HT-29 (cell line): Measurements from ENCODE around the gene TMEM273. TPM values are rescaled to one million over a fixed set of nuclear protein-coding genes. Genes with fewer than 3 reads are reported as not detected.

ENCODE experiments used
- DNase-seq: peaks from one replicate; pipeline ENCODE4 v3.0.0-alpha.2; 2015; ENCODE audit warnings: low spot score
- total RNA-seq: library from RNA; depleted of rRNA; stranded (reverse); fragments of >200 nt; shearing (Covaris generic); gene quantifications from 2 replicates; pipeline ENCODE4 v1.2.3, GENCODE V29; 2014

The TMEM273 gene
- total RNA-seq, 1 experiment from 2014 or later = not detected

DNA sequence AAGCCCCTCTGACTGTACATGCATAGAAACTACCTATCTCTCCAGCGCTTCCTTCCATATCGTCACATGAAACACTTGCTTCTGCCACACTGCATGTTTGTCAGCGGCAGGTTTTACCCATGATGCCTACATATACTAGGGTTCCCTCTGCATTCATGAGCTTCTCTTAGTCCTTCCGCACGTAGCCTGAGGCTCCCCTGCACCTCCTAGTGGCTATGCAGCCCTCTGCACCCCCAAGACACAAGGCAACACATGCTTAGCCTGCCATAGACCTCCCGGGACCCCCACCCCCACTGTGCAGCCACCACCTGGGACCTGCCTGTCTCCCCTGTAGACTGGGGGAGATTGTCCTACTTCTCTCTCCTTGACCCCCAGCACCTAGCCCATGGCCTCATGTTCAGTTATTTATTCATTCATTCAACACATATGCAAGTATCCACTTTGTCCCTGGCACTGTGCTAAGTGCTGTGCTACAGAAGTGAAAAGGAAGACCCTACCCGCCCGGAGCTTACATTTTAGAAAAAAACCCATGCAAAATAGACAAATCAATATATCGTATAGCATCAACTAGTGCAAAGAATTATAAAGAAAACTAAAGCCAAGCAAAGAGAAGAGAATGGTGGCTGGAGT lies 23.5 kb downstream of the TMEM273 start:
- peak; percentile 68 for DNase-seq

DNA sequence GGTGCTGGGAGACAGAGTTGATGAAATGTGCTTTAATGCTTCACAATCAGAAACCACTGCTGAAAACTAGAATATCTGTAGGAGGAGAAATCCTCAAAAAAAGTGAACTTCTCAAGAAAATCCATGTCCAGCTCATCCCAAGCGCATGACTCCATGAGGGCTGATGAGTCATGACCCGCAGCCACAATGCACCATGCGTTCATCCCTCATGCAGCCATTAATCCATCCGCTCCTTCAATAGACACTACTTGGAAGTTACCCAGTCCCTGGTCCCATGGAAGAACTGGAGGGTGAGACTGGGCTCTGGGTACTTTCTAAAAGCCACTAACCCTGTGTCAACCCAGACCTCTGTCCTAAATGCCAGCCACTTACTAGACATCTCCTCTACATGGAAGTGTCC lies 24.4 kb downstream of the TMEM273 start:
- no peak for DNase-seq

DNA sequence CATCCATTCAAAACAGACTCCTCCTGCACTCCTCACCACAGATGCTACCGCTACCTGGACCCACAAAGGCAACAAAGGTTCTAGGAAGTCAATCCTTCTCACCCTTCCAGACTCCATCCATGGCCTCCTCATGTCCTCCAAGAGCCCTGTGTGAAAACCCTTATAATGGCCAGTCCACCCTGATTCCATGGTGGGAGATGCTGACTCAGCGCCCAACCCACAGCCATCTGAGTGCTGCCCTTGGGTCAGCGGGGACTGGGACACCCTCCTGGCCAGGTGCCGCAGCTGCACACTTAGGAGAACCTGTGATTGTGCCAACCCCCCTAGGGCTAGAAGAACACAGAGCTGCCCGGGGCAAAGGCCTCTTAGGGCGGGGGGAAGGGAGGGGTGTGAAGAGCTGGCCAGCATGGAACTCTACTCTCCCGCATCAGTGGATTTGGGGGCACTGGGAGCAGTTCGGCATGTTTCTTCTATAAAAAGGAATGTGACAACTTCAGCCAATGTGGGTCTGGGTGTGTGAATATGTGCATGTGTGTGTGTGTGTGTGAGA lies 25.4 kb downstream of the TMEM273 start:
- no peak for DNase-seq

DNA sequence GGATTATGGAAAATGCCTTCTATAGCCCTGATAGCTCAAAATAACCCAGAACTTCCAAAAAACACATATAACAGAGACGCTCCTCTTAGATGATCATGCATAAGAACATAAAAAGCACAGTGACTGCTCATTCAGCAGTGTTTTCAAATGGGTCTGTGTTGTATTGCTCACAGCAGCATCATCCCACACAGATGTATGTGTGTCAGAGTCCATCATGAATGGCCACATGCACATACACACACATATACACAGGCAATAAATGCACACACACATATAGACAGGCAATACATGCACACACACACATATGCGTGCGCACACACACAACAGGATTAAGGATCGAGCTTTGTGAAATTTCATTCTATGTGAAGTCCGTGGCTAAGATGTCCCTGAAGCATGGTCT lies 26.1 kb downstream of the TMEM273 start:
- DNase-seq = no peak

DNA sequence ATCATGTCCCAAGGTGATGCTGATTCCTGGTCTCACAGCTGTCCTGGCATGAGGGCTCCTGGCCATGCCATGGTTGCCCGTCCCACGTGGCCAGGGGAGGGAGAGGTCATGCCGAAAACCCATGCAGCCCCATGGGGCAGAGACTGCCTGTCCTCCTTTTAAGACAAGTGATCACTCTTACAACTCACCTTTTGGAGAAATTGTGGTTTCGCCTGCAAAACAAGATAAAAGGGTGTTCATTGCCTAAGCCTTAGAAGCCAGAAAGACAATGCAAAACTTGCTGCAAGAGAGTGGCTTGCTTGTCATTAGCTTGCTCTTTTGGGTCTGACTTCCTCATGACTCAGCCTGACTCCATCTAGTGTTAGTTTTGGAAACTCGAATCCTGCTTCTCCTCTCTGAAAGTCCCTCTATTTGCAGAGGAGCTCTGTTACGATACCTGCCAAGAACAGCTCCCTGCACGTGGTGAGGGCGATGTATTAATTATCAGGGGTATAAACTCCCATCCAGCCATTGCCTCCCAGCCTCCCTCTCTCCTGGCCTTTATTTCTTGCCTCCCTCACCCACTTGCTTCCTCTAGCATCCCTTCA lies 26.7 kb downstream of the TMEM273 start:
- peak; percentile 16 for DNase-seq

DNA sequence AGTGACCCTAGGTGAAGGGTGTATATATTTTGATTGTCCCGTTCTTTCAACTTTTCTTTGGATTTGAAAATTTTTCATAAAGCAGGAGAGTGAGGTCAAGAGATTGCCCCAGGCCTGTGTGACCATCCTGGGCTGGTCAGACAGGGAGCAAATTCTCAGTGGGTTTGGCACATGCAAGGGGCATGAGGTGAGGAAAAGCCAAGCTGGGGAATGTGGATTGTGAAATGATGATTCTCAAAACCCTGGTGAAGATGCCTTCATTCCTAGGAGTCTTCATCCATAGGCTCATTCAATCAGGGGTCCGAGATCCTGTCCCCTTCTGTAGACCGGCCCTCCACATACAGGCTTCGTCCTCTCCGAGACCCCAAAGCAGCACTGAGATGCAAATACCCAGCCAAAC lies 27.4 kb downstream of the TMEM273 start:
- DNase-seq = no peak

DNA sequence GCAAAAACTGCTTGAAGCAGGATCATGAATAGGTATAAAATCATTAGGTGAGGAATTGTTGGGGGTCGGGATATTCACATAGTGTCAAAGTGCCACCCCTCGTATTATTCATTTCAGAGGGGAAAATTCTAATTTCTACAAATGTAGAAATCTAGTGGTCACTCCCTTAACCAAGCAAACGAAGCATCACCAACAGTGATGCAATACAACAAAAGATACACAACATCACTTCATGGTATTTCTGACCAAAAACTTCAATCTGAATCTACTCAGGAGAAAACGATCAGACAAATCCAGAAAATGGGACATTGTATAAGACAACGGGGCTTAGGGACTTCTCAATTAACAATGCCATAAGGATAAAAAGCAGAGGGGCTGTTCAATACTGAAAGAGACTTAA lies 28.1 kb downstream of the TMEM273 start:
- no peak for DNase-seq

DNA sequence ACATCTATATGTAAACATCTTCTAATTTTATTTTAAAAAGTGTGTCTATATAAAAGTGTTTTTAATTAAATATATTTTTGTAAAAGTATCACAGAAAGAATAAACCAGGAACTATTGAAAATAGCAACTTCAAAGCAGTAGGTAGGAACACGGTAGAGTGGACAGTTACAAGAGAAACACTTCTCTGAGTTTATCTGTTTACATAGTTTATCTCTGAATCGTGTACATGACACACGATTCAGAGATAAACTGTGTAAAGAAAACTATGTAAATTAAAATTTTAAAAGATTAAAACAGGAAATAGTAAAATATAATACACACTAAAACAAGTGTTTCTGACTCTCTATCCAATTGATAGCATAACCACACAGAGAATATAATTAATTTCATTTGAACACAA lies 29.3 kb downstream of the TMEM273 start:
- no peak for DNase-seq

DNA sequence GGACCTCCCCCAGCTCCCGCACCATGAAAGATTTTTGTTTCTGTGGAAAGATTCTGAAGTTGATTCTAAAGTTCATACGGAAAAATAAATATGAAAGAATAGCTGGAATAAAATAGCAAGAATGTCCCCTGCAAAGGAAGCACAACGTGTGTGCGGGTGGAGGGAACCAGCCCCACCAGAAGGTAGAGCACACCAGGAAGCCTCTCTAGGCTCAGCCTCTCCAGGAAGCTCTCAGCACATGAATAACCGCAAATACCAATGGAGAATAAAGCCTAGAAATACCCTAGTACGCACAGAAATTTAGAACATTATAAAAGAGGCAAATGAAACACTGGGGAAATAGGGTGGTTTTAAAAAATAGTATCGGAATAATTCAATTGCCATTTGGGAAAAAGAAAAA lies 29.8 kb downstream of the TMEM273 start:
- no peak for DNase-seq

DNA sequence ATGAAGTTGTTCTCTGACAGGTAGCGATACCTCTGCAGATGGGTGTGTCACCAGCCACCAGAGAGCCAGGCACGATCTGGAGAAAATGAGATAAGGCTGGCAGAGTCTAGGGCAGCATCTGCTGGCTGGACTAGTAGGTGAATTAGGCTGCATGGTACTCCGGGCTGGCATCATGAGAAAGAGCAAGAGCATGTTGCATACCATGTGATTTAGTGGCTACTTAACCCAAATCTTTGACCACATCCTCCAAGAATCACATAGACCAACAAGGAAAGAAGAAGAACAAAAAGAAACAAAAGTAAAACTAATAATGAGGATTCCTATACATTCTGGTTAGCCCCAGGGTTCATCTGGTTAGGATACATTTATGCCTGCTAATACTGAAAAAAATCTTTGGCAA lies 31.0 kb downstream of the TMEM273 start:
- DNase-seq = no peak

DNA sequence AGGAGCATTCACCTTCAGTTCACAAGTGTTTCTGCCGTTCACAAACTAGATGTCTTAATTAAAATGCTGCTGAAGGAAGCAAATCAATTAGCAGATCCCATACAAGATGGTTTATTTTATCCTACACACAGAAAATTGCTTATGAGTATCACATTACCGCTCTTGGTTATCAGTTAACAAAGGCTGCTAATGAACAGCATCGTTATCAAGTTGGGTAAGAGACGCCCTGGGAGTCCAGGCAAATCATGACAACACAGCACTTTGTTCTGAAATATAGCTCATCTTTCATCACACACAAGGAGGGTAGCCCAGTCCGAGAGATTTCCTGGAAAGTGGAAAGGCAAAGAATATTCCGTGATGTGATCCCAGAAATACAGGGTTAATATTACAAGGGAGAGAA lies 33.5 kb downstream of the TMEM273 start:
- no peak for DNase-seq

DNA sequence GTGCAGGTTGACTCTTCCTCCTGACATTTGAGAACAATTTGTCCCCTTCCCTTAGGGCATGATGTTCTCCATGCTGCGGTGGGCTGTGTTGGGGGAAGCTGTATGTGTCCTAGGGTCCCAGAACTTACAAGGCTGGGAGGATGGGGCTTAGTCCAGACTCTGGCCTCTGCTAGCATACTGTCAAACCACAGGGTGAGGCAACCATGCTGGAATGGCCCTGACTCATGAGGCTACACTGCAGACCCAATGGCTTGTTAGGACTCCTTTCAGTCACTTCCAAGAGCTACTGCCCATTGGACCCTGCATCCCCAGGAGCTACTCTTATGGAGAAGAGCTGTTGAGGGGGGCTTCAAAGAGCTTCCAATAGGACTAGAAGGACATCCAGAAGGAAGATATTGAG lies 34.2 kb downstream of the TMEM273 start:
- no peak for DNase-seq

DNA sequence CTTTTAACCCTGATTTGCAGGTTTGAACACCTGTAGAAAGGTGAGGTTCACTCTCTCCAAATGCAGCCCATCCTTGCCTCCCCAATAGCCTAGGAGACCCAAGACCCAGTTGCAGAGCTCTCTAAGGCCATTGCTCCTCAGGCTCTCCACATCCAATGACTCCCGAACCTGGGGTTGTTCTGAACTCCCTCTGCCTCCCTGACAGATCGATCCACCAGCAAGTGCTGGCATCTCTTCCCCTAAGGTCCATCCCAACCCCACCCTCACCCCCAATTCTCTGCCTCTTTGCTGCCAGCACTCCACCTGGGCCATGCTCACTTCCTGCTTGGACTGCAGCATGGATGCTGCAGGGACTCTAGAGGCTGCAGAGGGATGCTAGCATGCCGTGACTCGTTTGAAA lies 35.1 kb downstream of the TMEM273 start:
- no peak for DNase-seq

DNA sequence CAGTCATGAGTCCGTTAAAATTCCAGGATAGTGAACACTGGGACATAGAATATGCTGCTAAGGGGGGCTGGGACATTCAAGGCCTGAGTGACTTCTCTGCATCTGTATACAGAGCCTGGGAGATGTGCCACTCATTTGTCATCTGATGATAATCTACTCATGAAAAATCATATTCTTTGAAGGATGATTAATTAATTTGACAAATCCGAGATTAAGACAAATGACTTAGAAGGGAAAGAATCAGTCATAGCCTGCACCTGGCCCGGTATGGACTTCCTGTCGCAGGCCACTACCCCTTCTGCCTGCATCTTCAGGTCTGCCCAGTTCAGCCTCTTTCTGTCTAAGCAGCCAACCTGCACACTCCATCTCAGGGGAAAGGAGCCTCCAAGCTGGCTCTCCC lies 35.5 kb downstream of the TMEM273 start:
- no peak for DNase-seq

DNA sequence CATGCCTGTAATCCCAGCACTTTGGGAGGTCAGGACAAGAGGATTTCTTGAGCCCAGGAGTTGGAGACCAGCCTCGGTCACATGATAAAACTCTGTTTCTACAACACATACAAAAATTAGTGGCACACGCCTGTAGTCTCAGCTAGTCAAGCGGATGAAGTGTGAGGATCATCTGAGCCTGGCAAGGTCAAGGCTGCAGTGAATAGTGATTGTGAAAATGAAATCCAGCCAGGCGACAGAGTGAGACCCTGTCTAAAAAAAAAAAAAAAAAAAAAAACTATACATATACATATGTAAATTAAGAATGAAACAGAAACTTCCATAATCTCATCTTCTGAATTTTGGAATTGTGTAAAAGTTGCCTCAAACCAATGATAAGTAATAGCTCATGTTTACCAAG lies 36.2 kb downstream of the TMEM273 start:
- no peak for DNase-seq

DNA sequence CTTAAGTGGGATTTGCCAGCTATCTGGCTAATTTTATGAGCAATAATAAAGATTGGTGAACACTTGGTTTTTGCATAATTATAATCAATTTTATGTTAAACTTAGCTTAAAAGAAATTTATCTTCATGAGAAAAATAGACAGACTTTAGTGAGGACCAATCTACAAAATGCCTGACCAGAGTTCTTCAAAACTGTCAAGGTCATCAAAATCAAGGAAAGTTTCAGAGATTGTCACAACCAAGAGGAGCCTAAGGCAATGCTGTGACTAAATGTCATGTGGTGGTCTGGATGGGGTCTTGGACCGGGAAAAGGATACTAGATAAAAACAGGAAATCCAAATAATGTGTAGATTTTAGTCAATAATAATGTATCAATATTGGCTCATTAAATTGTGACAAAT lies 36.7 kb downstream of the TMEM273 start:
- DNase-seq = no peak

DNA sequence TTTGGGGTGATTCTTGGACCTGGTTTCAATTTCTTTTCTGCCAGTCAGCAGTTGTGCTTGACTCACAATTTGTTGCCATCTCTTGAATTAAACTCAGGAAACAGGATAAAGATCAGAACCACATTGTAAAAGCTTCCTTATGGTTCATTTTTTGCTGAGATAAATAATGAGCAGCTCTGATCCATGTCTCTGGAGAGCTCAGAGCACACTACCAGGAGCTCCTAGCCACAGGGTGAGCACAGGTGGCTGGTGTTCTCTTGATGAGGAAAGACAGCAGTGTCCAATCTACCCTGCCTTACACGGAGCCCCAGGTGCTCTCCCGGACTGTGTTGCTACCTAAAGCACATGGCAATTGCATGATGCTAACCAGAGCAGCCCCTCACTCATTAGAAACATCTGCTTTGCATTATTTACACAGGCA lies 37.2 kb downstream of the TMEM273 start:
- no peak for DNase-seq

DNA sequence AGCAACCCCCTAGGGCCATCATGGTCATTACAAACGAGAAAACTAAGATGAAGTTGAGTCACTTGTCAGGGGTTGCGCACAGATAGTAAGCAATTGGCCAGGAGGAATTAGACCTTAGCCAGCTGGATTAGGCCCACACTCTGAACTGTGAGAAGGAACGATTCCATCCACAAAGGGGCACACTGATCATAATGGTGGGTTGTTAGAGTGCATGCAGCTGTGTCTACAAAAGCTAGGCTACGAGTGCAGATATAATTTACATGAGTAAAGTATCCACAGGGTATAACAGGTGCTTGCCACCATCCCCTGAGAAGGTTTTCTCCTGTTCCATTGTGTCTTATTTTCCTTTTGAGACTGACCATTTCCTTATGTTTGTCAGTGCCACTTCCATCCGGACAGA lies 37.8 kb downstream of the TMEM273 start:
- no peak for DNase-seq

DNA sequence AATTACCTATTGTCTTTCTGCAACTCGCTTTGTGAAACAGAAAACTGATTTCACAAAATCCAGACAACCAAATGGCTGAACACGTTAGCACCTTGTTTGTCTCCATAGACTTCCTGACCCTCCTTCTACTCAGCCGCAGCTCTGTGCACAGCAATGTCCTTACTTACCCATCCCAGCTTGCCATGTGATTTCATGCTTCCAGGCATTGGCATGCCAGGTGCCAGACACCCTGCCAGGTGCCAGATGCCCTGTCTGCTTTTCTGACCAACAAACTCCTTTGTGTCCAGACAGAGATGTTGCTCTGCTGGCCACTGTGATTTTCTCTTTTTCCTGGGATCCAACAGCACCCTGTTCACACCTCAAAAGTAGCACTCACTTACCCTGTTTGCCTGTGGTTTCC lies 38.3 kb downstream of the TMEM273 start:
- DNase-seq = no peak

DNA sequence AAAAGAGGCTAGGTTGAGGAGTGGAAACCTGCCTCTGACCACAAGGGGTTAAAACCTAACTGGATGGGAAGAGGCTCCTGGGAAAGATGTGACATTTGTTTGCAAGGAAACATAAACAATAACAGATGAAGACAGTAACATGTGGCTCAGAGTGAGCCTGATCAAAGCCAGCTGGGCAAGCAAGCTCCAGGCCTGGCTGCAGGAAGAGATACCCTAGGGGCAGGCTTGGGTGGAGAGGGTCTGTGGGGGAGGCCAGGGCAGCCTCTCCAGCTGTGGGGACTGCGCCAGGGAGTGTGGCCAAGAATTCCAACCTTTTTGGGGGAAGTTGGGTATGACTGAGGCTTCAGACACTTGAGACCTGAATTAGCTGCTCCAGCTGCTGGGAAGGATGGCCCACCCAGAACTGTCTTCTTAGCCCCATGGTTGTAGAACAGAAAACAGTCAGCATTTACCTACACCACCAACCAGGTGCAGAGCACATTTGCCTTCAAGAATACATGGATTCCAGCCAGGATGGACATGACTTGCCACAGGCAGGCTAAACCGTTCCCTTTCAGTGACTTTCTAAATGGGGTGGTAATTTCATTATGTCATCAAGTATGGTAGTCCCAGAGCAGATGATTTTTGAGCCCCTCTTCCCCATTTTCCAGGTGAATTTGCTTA lies 44.0 kb downstream of the TMEM273 start:
- DNase-seq = no peak

DNA sequence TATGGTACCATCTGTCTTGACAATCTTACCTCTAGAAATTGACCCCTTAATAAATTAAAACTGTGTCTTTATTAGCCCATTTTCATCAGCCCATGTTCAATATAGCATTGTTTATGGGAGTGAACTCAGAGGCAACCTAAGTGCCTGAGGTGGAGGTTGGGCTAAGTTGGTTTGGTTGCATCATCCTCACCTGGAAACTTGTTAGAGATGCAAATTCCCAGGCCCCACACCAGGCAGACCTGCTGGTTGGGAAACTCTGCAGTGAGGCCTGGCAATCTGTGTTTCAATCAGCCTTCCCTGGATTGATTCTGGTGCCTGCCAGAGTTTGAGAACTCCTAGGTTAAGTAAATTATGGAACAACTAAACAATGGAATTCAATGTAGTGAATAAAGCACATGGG lies 44.9 kb downstream of the TMEM273 start:
- DNase-seq = no peak

DNA sequence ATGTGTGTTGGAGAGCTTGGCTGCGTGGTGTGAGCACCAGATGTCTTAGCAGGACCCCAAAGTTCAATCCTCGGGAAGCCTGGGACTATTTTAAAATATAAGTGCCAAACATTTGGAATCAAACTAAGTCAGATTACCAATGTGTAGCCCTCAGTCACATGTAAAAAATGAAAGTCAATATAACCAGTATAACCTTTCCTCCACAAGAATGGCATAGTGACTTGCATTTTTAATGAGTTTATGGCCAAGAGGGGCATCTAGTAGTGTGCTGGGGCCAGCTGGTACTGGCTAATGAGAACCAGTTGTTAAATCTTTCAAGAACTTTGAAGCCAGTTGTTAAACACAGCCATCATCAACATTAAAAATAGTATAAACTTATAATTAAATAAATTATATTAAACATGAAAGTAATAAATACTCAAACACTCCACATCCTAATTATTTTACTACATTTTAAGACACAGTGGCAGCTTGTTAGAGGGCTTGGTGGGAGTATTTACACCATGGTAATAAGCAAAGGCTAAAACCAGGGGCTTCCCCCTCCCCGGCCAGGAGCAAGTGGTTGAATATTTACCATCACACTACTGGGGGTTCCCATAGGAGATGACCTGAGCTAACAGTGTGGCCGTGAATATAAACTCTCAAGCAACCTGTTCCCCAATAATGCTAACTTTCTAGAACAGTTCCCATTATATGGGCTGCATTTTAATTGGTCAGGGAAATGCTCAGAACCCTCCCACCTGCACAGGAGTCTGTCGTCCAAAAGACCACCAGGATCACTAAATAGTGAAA lies 46.5 kb downstream of the TMEM273 start:
- DNase-seq = no peak
